ENCODE measurements around the gene CPLANE2.

The CPLANE2 gene

DNA sequence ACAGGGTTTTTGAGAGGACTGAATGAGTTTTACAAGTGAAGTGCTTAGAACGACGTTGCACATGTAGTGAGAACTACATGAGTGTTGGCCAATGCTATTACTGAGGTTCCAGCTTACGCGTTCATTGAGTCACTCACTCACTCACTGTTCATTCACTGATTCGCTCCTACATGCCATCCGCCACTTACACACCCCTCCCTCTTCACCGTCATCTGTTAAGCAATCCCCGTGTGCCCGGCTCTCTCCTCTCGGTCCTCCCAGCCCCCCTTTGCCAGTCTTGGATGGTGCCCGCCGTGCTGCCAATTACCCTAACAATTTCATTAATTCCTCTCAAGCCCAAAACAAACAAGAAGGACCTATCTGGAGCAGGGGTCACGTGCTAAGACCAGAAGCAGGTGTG is 53.8 kb downstream of the CPLANE2 start:
- H3K27me3 Mint-ChIP-seq (ENCODE audit: low read depth, poor library complexity), result no peaks in the 10 kb centered on the region
- no peak for DNase-seq
- TF ChIP-seq, protein P1, sequence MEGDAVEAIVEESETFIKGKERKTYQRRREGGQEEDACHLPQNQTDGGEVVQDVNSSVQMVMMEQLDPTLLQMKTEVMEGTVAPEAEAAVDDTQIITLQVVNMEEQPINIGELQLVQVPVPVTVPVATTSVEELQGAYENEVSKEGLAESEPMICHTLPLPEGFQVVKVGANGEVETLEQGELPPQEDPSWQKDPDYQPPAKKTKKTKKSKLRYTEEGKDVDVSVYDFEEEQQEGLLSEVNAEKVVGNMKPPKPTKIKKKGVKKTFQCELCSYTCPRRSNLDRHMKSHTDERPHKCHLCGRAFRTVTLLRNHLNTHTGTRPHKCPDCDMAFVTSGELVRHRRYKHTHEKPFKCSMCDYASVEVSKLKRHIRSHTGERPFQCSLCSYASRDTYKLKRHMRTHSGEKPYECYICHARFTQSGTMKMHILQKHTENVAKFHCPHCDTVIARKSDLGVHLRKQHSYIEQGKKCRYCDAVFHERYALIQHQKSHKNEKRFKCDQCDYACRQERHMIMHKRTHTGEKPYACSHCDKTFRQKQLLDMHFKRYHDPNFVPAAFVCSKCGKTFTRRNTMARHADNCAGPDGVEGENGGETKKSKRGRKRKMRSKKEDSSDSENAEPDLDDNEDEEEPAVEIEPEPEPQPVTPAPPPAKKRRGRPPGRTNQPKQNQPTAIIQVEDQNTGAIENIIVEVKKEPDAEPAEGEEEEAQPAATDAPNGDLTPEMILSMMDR (IDR thresholded peaks at IDR 0.05), result no peak
- H3K27ac Mint-ChIP-seq, result no peak overlapping the region
- no peak overlapping the region for H3K4me3 Mint-ChIP-seq
- peaks cover 42% of the 10 kb centered on the region for H3K4me1 Mint-ChIP-seq
- peaks cover 3% of the 10 kb centered on the region for H3K9me3 Mint-ChIP-seq
- no peaks in the 10 kb centered on the region for H3K36me3 Mint-ChIP-seq (ENCODE audit: low read depth)

DNA sequence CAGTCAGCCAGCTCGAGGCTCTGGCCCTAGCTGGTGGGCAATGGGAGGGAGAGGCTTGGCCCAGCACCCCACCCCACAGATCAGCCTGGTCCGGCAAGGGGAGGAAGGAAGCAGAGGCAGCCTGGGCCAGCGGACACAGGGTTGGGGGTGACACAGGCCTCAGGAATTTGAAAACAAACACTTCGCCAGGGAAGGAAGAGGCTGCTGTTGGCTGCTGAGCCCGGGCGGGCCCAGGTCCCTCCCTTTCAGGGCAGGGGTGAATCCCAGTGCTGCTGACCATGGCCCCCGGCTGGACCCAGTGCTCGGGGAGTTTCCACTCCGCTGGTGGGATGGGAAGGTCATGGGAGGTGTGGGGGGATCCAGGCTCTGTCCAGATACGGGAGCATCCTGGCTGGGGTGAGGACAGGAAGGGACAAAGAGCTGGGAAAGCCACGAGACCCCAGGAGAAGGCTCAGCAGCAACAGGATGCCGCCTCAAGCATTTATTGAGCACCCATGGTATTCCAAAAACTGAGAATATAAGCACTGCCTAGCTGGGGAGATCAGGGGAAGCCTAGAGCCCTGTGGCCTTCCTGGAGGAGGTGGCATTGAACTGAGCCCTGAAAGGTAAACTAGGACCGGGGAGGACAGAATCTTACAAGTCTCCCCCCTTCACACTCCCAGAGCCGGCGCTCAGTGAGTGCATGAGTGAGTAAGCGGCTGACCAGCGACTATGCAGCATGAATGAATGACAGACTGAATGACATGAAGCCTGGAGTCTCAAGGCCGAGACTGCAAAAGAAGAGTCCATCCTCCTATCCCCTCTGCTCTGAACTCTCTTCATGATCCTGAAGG is 54.9 kb downstream of the CPLANE2 start:
- TF ChIP-seq, protein P1 (IDR thresholded peaks at IDR 0.05), result no peak
- no peaks in the 10 kb centered on the region for H3K27me3 Mint-ChIP-seq (ENCODE audit: low read depth, poor library complexity)
- H3K27ac Mint-ChIP-seq, result peak overlapping the region; percentile 99
- DNase-seq, result peak; percentile 68
- no peaks in the 10 kb centered on the region for H3K36me3 Mint-ChIP-seq (ENCODE audit: low read depth)
- H3K4me3 Mint-ChIP-seq, result peak overlapping the region; percentile 50
- peaks cover 50% of the 10 kb centered on the region for H3K4me1 Mint-ChIP-seq
- peaks cover 3% of the 10 kb centered on the region for H3K9me3 Mint-ChIP-seq

Measured in nephron progenitor cell (in vitro differentiated cells).